ENCODE data around the gene CFAP46.
"Not testable (repeated sequence)": the region's sequence is repeated elsewhere in the genome, so short reads cannot be mapped to it uniquely, and the experiment has no call there.

The CFAP46 gene

DNA sequence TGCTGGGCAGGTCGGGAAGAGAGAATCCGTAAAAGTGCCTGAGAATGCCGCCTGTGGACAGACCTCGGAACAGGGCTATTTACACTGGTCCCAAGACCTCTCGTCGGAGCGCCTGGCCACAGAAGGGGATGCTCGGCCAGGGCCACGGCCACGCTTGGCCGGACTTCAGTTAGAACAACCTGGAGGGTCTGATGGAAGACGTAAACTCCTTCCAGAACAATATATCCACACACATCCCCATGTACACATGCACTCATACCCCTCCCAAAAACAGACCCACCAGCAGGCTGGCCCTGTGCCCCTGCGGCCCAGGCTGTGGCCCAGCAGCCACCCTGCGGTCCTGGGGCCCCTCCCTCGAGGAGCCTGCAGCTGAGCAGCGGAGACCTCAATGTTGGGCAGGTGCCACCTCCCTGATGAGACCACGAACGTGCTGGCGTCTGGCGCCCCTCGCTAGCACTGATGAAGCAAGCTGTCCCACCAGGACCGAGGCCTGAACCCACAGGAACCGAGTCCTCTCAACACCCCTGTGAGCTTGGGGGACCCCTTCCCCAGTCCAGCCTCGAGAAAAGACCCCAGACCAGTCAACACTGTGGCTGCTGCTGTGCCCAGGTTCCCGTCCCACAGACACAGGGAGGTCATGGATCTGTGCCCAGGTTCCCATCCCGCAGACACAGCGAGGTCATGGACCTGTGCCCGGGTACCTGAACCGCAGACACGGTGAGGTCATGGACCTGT is 8.9 kb downstream of the CFAP46 start:
- DNase-seq (ENCODE audit: insufficient read length, low spot score) (no peak), FAIRE-seq (no peak)
- TF ChIP-seq, protein P1, sequence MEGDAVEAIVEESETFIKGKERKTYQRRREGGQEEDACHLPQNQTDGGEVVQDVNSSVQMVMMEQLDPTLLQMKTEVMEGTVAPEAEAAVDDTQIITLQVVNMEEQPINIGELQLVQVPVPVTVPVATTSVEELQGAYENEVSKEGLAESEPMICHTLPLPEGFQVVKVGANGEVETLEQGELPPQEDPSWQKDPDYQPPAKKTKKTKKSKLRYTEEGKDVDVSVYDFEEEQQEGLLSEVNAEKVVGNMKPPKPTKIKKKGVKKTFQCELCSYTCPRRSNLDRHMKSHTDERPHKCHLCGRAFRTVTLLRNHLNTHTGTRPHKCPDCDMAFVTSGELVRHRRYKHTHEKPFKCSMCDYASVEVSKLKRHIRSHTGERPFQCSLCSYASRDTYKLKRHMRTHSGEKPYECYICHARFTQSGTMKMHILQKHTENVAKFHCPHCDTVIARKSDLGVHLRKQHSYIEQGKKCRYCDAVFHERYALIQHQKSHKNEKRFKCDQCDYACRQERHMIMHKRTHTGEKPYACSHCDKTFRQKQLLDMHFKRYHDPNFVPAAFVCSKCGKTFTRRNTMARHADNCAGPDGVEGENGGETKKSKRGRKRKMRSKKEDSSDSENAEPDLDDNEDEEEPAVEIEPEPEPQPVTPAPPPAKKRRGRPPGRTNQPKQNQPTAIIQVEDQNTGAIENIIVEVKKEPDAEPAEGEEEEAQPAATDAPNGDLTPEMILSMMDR (IDR thresholded peaks at IDR 0.05; ENCODE audit: insufficient read depth, missing control alignments), result no peak

DNA sequence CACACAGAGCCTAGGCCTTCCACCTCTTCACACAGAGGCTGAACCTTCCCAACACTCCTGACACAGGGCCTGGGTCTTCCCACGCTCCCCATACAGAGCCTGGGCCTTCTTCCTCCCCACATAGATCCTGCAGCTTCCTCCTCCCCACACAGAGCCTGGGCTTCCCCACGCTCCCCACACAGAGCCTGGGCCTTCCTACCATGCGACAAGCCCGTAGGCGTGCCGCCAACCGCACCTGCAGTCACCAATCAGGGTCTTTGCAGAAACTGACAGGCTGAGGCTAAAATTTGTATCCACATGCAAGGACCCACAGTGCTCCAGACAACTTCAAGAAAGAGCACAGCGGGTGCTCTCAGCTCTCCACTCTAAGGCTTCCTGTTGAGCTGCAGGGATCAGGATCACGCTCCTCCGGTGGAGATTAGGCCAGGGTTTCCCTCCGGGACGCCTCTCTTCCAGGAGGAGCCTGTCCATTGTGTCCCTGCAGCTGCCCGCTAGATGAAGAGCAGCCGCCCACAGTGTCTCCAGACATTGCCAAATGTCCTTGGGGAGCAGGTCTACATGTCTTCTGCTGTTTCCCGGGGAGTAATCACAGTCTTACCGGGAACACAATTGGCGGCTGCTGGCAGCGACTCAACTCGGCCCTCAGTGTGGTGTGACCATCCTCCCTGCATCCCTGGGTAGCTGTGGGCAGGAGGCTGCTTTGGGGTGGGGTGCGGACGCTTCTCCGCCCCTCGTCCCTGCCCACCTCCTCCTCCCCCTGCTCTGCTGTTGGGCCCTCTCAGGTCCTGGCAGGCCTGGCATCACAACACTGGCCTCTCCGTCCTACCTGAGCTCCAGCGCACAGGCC is 9.7 kb downstream of the CFAP46 start:
- no peak for FAIRE-seq
- no peak for DNase-seq (ENCODE audit: insufficient read length, low spot score)
- TF ChIP-seq, protein P1 (IDR thresholded peaks at IDR 0.05; ENCODE audit: insufficient read depth, missing control alignments), result no peak

GRCh38 chr10:132931258-132932250 is 10.8 kb downstream of the CFAP46 start:
- FAIRE-seq; DNase-seq (ENCODE audit: insufficient read length, low spot score): not testable (repeated sequence)

- FAIRE-seq; DNase-seq (ENCODE audit: insufficient read length, low spot score): not testable (repeated sequence)
Measured at GRCh38 chr10:132930701-132931100, 11.7 kb downstream of the CFAP46 start.

DNA sequence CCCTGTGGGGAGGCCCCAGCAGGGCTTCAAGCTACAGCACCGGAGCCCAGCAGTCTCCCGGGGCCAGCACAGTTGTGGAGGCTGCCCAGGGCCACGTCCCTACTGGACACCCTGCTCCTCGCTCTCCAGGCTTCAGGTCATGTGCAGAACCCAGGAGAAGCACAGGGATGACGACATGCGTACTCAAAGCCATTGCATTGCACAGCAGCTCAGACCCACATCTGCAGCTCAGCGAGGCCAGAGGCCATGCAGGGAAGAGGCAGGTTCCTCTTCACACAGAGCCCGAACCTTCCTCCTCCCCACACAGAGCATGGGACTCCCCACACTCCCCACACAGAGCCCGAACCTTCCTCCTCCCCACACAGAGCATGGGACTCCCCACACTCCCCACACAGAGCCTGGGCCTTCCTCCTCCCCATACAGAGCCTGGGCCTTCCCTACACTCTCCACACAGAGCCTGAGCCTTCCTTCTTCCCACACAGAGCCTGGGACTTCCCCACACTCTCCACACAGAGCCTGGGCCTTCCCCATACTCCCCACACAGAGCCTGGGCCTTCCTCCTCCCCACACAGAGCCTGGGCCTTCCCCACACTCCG is 12.3 kb downstream of the CFAP46 start:
- FAIRE-seq, result no peak
- TF ChIP-seq, protein P1 (IDR thresholded peaks at IDR 0.05; ENCODE audit: insufficient read depth, missing control alignments), result no peak
- no peak for DNase-seq (ENCODE audit: insufficient read length, low spot score)

GRCh38 chr10:132929480-132929879 is 12.9 kb downstream of the CFAP46 start:
- FAIRE-seq, result no peak
- TF ChIP-seq, protein P1 (IDR thresholded peaks at IDR 0.05; ENCODE audit: insufficient read depth, missing control alignments), result no peak
- DNase-seq (ENCODE audit: insufficient read length, low spot score), result no peak

- DNase-seq (ENCODE audit: insufficient read length, low spot score), result no peak
- FAIRE-seq, result no peak
- TF ChIP-seq, protein P1 (IDR thresholded peaks at IDR 0.05; ENCODE audit: insufficient read depth, missing control alignments), result no peak
Measured at GRCh38 chr10:132928261-132928660, 14.1 kb downstream of the CFAP46 start.

All from D721Med (cell line).